Measurements from ENCODE around the gene EXOC3L4. TPM values are rescaled to one million over a fixed set of nuclear protein-coding genes. Genes with fewer than 3 reads are reported as not detected.

EXOC3L4 gene
- total RNA-seq, 2 donors from 2014 or later = 0.37 TPM; not detected in 1

- Histone ChIP-seq H3K27ac (no peak overlapping the region), H3K9me3 (no peaks in the 10 kb centered on the region), H3K4me3 (no peak overlapping the region), H3K27me3 (peaks cover 0 to 2% of the 10 kb centered on the region in 2 donors), H3K36me3 (no peaks in the 10 kb centered on the region), H3K4me1 (peaks cover 0 to 17% of the 10 kb centered on the region in 2 donors)
- DNase-seq (ENCODE audit: low spot score) = no peak
- no peak for TF ChIP-seq CTCF (IDR thresholded peaks at IDR 0.05)
Observed at GRCh38 chr14:103078860-103079587, 15.5 kb upstream of the EXOC3L4 start.

- peaks cover 5% of the 10 kb centered on the region in 2 donors for H3K27me3 ChIP-seq
- TF ChIP-seq CTCF (IDR thresholded peaks at IDR 0.05) = no peak
Observed at GRCh38 chr14:103081951-103082350, 12.6 kb upstream of the EXOC3L4 start.

GRCh38 chr14:103084021-103084919 is 10.3 kb upstream of the EXOC3L4 start, which contains the start of gene LBHD2:
Gene LBHD2, plus strand, starts transcription at chr14:103084210. Its CDS starts 1,803 bp downstream, at chr14:103086013.
- no peak for DNase-seq (ENCODE audit: low spot score)
- TF ChIP-seq CTCF (IDR thresholded peaks at IDR 0.05) = no peak
- Histone ChIP-seq H3K4me3 (peak within 1 kb of the TSS in 1 of 2 donors; percentile 28), H3K27ac (no peak within 1 kb of the TSS), H3K27me3 (peaks cover 5% of the 10 kb centered on the region in 2 donors), H3K4me1 (peaks cover 0 to 7% of the 10 kb centered on the region in 2 donors), H3K9me3 (no peaks in the 10 kb centered on the region), H3K36me3 (no peaks in the 10 kb centered on the region)

More at GRCh38 chr14:103081951-103082350, 12.6 kb upstream of the EXOC3L4 start:
- no peak overlapping the region for H3K27ac ChIP-seq
- H3K36me3 ChIP-seq = no peaks in the 10 kb centered on the region
- H3K4me1 ChIP-seq = peaks cover 0 to 7% of the 10 kb centered on the region in 2 donors
- H3K9me3 ChIP-seq = no peaks in the 10 kb centered on the region
- DNase-seq (ENCODE audit: low spot score) = no peak
- no peak overlapping the region for H3K4me3 ChIP-seq

GRCh38 chr14:103085106-103086091 is 9.1 kb upstream of the EXOC3L4 start:
- DNase-seq (ENCODE audit: low spot score) = no peak
- H3K27me3 ChIP-seq = peaks cover 5% of the 10 kb centered on the region in 2 donors
- H3K4me1 ChIP-seq = peaks cover 0 to 7% of the 10 kb centered on the region in 2 donors
- no peaks in the 10 kb centered on the region for H3K36me3 ChIP-seq
- no peaks in the 10 kb centered on the region for H3K9me3 ChIP-seq
- TF ChIP-seq CTCF (IDR thresholded peaks at IDR 0.05) = no peak
- H3K27ac ChIP-seq = no peak overlapping the region
- H3K4me3 ChIP-seq = no peak overlapping the region

- H3K4me1 ChIP-seq = peaks cover 0 to 18% of the 10 kb centered on the region in 2 donors
- H3K9me3 ChIP-seq = no peaks in the 10 kb centered on the region
- peaks cover 5% of the 10 kb centered on the region in 2 donors for H3K27me3 ChIP-seq
- TF ChIP-seq CTCF (IDR thresholded peaks at IDR 0.05) = no peak
- no peaks in the 10 kb centered on the region for H3K36me3 ChIP-seq
- DNase-seq (ENCODE audit: low spot score) = no peak
- H3K4me3 ChIP-seq = no peak overlapping the region
- no peak overlapping the region for H3K27ac ChIP-seq
Observed at GRCh38 chr14:103086771-103087342, 7.7 kb upstream of the EXOC3L4 start.
